MV-4-11 (cell line): ENCODE data around the gene GIPC1.
"Not testable (repeated sequence)": the region's sequence is repeated elsewhere in the genome, so short reads cannot be mapped to it uniquely, and the experiment has no call there.

Experiments used
- DNase-seq: peaks from one replicate; lab custom pipeline; 2025; lab: John Stamatoyannopoulos, UW

The GIPC1 gene

GRCh38 chr19:14471436-14472187 lies 24.3 kb downstream of the GIPC1 start:
- no peak for DNase-seq

GRCh38 chr19:14470031-14470876 lies 25.7 kb downstream of the GIPC1 start:
- DNase-seq: no peak

- DNase-seq: no peak
Measured at GRCh38 chr19:14467816-14468215, 28.1 kb downstream of the GIPC1 start.

GRCh38 chr19:14467391-14467790 lies 28.5 kb downstream of the GIPC1 start:
- DNase-seq: no peak

GRCh38 chr19:14463747-14464146 lies 32.2 kb downstream of the GIPC1 start:
- no peak for DNase-seq

GRCh38 chr19:14462401-14462800 lies 33.5 kb downstream of the GIPC1 start:
- peak; percentile 65 for DNase-seq

- DNase-seq: no peak
Measured at GRCh38 chr19:14460935-14461334, 35.0 kb downstream of the GIPC1 start.

GRCh38 chr19:14459703-14460102 lies 36.2 kb downstream of the GIPC1 start:
- no peak for DNase-seq

- DNase-seq: not testable (repeated sequence)
Measured at GRCh38 chr19:14452303-14452702, 43.6 kb downstream of the GIPC1 start.

- no peak for DNase-seq
Measured at GRCh38 chr19:14450876-14451275, 45.1 kb downstream of the GIPC1 start.

- peak; percentile 73 for DNase-seq
Measured at GRCh38 chr19:14450168-14450874, 45.6 kb downstream of the GIPC1 start.

- peak; percentile 26 for DNase-seq
Measured at GRCh38 chr19:14449321-14449720, 46.6 kb downstream of the GIPC1 start.

- no peak for DNase-seq
Measured at GRCh38 chr19:14446336-14447036, 49.4 kb downstream of the GIPC1 start.

GRCh38 chr19:14443632-14444216 lies 52.2 kb downstream of the GIPC1 start:
- no peak for DNase-seq

- no peak for DNase-seq
Measured at GRCh38 chr19:14442891-14443631, 52.9 kb downstream of the GIPC1 start.

- DNase-seq: no peak
Measured at GRCh38 chr19:14441041-14441938, 54.6 kb downstream of the GIPC1 start.

- peak; percentile 97 for DNase-seq
Measured at GRCh38 chr19:14440049-14440448, 55.9 kb downstream of the GIPC1 start.

- DNase-seq: peak; percentile 38
Measured at GRCh38 chr19:14439014-14439413, 56.9 kb downstream of the GIPC1 start.

GRCh38 chr19:14437578-14438140 lies 58.3 kb downstream of the GIPC1 start:
- no peak for DNase-seq
